Erythroblast (primary cell): ENCODE measurements around the gene PPP1R36.

Experiments
- GATA1 ChIP-seq: IDR thresholded peaks from 2 replicates; pipeline ENCODE4 v1.6.1; 2011; ENCODE audit warnings: low read depth, mild to moderate bottlenecking, control low read depth, low read length, moderate library complexity
- POLR2A ChIP-seq: IDR thresholded peaks from 2 replicates; pipeline ENCODE4 v1.6.1; 2011; ENCODE audit warnings: mild to moderate bottlenecking, low read length

DNA sequence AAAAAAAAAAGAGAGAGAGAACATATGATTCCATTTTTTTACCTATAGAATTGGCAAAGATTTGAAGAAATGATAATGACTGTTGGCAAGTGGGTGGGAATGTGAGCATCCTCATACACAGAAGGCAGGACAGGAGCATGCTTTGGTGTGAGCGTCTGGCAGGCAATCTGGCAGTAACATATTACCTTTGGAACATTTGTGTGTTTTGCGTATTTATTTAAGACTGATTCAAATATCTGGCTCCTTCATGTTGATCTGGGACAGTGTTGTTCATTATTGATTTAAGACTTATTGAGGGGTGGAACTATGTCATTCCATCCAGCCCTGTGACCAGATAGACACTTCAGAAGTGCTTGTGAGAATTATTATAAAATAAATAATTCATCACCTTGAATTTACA, 53.1 kb downstream of the PPP1R36 start:
- TF ChIP-seq POLR2A = no peak
- no peak for TF ChIP-seq GATA1
